ENCODE measurements around the gene NCAPG2. TPM values are rescaled to one million over a fixed set of nuclear protein-coding genes. Genes with fewer than 3 reads are reported as not detected.

The NCAPG2 gene
- total RNA-seq, 1 experiment from 2014 or later, result 73.0 TPM

- DNase-seq (ENCODE audit: low read depth), result no peak
Measured at GRCh38 chr7:158596745-158597144, 107.9 kb downstream of the NCAPG2 start.

- DNase-seq (ENCODE audit: low read depth), result no peak
Measured at GRCh38 chr7:158596309-158596708, 108.3 kb downstream of the NCAPG2 start.

GRCh38 chr7:158595068-158595467 lies 109.5 kb downstream of the NCAPG2 start:
- no peak for DNase-seq (ENCODE audit: low read depth)

GRCh38 chr7:158592541-158592940 lies 112.1 kb downstream of the NCAPG2 start:
- no peak for DNase-seq (ENCODE audit: low read depth)

- DNase-seq (ENCODE audit: low read depth), result no peak
Measured at GRCh38 chr7:158591944-158592343, 112.7 kb downstream of the NCAPG2 start.

GRCh38 chr7:158590181-158590530 lies 114.4 kb downstream of the NCAPG2 start:
- no peak for DNase-seq (ENCODE audit: low read depth)

GRCh38 chr7:158589653-158590052 lies 115.0 kb downstream of the NCAPG2 start:
- DNase-seq (ENCODE audit: low read depth), result no peak

GRCh38 chr7:158588878-158589442 lies 115.6 kb downstream of the NCAPG2 start:
- DNase-seq (ENCODE audit: low read depth), result no peak

- DNase-seq (ENCODE audit: low read depth), result no peak
Measured at GRCh38 chr7:158588085-158588877, 116.3 kb downstream of the NCAPG2 start.

GRCh38 chr7:158587162-158588084 lies 117.2 kb downstream of the NCAPG2 start, which contains the start of gene PTPRN2:
TSS of gene PTPRN2 (minus strand) at chr7:158587823.
- no peak for DNase-seq (ENCODE audit: low read depth)

- no peak for DNase-seq (ENCODE audit: low read depth)
Measured at GRCh38 chr7:158586499-158587161, 118.0 kb downstream of the NCAPG2 start.

GRCh38 chr7:158585721-158586498 lies 118.7 kb downstream of the NCAPG2 start:
- no peak for DNase-seq (ENCODE audit: low read depth)

GRCh38 chr7:158584407-158584806 lies 120.2 kb downstream of the NCAPG2 start:
- no peak for DNase-seq (ENCODE audit: low read depth)

- DNase-seq (ENCODE audit: low read depth), result no peak
Measured at GRCh38 chr7:158583810-158584209, 120.8 kb downstream of the NCAPG2 start.

GRCh38 chr7:158583143-158583542 lies 121.5 kb downstream of the NCAPG2 start:
- no peak for DNase-seq (ENCODE audit: low read depth)

GRCh38 chr7:158582089-158582456 lies 122.5 kb downstream of the NCAPG2 start:
- no peak for DNase-seq (ENCODE audit: low read depth)

GRCh38 chr7:158581440-158582088 lies 123.0 kb downstream of the NCAPG2 start:
- no peak for DNase-seq (ENCODE audit: low read depth)
